22Rv1 (cell line): ENCODE data around the gene PLTP.

Experiments used
- CTCF ChIP-seq: fragments of 450-650 bp; IDR thresholded peaks from 2 replicates; pipeline ENCODE4 v1.5.1; 2017; ENCODE audit warnings: mild to moderate bottlenecking
- ZFX ChIP-seq: fragments of 450-650 bp; IDR thresholded peaks from 2 replicates; pipeline ENCODE4 v1.6.1; 2017; ENCODE audit warnings: antibody characterized with exemption, borderline replicate concordance

GRCh38 chr20:45943613-45944012 is 31.7 kb upstream of the PLTP start:
- TF ChIP-seq ZFX: no peak
- no peak for TF ChIP-seq CTCF
